HCT116 (cell line): Measurements from ENCODE around the gene CAPN15. TPM values are rescaled to one million over a fixed set of nuclear protein-coding genes. Genes with fewer than 3 reads are reported as not detected.

Experiments used
- ATAC-seq: fragments of 200-7000 bp; cut with Tn5 transposase; 2 replicates; pipeline ENCODE4 v1.9.1; 2020; ENCODE audit warnings: mild to moderate bottlenecking, moderate library complexity
- BruUV-seq: library from RNA; stranded (reverse); fragments of 400-500 nt; replicated peaks from 2 replicates; lab custom pipeline; 2021; lab: Mats Ljungman, UMichigan
- CTCF ChIA-PET: fragments of 300-600 bp; sonication (Branson Sonifier 250); formaldehyde crosslinking; loops from one replicate; lab custom pipeline; 2021; ENCODE audit warnings: antibody characterized with exemption; lab: Charles Lee
- POLR2A ChIA-PET: fragments of 300-600, 350-600 bp; sonication (Branson Sonifier 250); formaldehyde crosslinking; loops from one replicate; lab custom pipeline; 2021; ENCODE audit warnings: antibody characterized with exemption; lab: Charles Lee
- RAD21 ChIA-PET, 2 experiments: fragments of 300-600 bp; sonication (Branson Sonifier 250); formaldehyde crosslinking; loops; one replicate each; lab custom pipeline; 2023; ENCODE audit warnings: low total read pairs in 2 of 2; ENCODE audit not compliant: uncharacterized antibody in 2 of 2, unreplicated experiment in 2 of 2, low non-redundant PET in 1 of 2; lab: Charles Lee
- DNase-seq: peaks from one replicate; pipeline ENCODE4 v3.0.0-alpha.2; 2010; ENCODE audit warnings: low read depth, low spot score
- H2AFZ ChIP-seq: fragments of 200-600 bp; shearing (Covaris generic), sonication (generic); 2 replicates; pipeline ENCODE4 v1.6.1; 2017; ENCODE audit warnings: low read depth, mixed run types, mixed read lengths, antibody characterized with exemption, low read length; ENCODE audit not compliant: poor library complexity, severe bottlenecking
- H3K27ac ChIP-seq: 2 replicates; pipeline ENCODE4 v1.5.1; 2012; ENCODE audit warnings: low read depth, low read length
- H3K27me3 ChIP-seq: fragments of 200-600 bp; sonication (generic); 2 replicates; pipeline ENCODE4 v1.6.1; 2016; ENCODE audit warnings: mixed run types, low read length, mixed read lengths; ENCODE audit not compliant: insufficient read depth
- H3K36me3 ChIP-seq, 2 experiments: fragments of 200-500 bp in 1 of 2; fragments of 200-600 bp in 1 of 2; sonication (Bioruptor generic) in 1 of 2; sonication (generic) in 1 of 2; 2 replicates each; pipeline versions ENCODE4 v1.5.1 to v1.6.1; 2014 to 2016; ENCODE audit warnings: low read length in 2 of 2, inconsistent platforms in 1 of 2, mixed read lengths in 1 of 2, mixed run types in 1 of 2; ENCODE audit not compliant: insufficient read depth in 2 of 2, control insufficient read depth in 1 of 2
- H3K4me1 ChIP-seq, 2 experiments: fragments of 200-600 bp in 1 of 2; sonication (generic) in 1 of 2; 2 replicates each; pipeline versions ENCODE4 v1.5.1 to v1.6.1; 2012 to 2017; ENCODE audit warnings: low read length in 2 of 2, inconsistent platforms in 1 of 2, mild to moderate bottlenecking in 1 of 2, mixed read lengths in 1 of 2, mixed run types in 1 of 2, moderate library complexity in 1 of 2; ENCODE audit not compliant: insufficient read depth in 2 of 2, control insufficient read depth in 1 of 2
- H3K4me2 ChIP-seq: fragments of 200-600 bp; sonication (generic); 2 replicates; pipeline ENCODE4 v1.6.1; 2017; ENCODE audit warnings: mixed run types, low read length, mixed read lengths
- H3K4me3 ChIP-seq, 2 experiments: fragments of 200-600 bp in 1 of 2; sonication (generic) in 1 of 2; replicated peaks in 1 of 2; 2 replicates each; pipeline ENCODE4 v1.5.1; 2011 to 2016; ENCODE audit warnings: low read length in 2 of 2, control low read depth in 1 of 2, low read depth in 1 of 2, mild to moderate bottlenecking in 1 of 2, mixed read lengths in 1 of 2, mixed run types in 1 of 2
- H3K79me2 ChIP-seq: fragments of 200-600 bp; sonication (generic); 2 replicates; pipeline ENCODE4 v1.6.1; 2017; ENCODE audit warnings: mild to moderate bottlenecking, mixed run types, low read length, moderate library complexity, mixed read lengths; ENCODE audit not compliant: insufficient read depth
- H3K9ac ChIP-seq: fragments of 200-600 bp; sonication (generic); 2 replicates; pipeline ENCODE4 v1.6.1; 2016; ENCODE audit warnings: low read length, mixed read lengths
- H3K9me2 ChIP-seq: fragments of 200-600 bp; sonication (generic), shearing (Covaris generic); 2 replicates; pipeline ENCODE4 v1.6.1; 2017; ENCODE audit warnings: mixed run types, mild to moderate bottlenecking, moderate library complexity; ENCODE audit not compliant: insufficient read depth
- H3K9me3 ChIP-seq, 2 experiments: fragments of 200-500 bp in 1 of 2; fragments of 200-600 bp in 1 of 2; sonication (Bioruptor generic) in 1 of 2; sonication (generic) in 1 of 2; 2 replicates each; pipeline ENCODE4 v1.6.1; 2014 to 2017; ENCODE audit warnings: low read length in 2 of 2, mixed read lengths in 2 of 2, inconsistent platforms in 1 of 2, low read depth in 1 of 2, mild to moderate bottlenecking in 1 of 2, mixed run types in 1 of 2, moderate library complexity in 1 of 2; ENCODE audit not compliant: control insufficient read depth in 1 of 2, insufficient read depth in 1 of 2
- H4K20me1 ChIP-seq: fragments of 200-600 bp; sonication (generic), shearing (Covaris generic); 2 replicates; pipeline ENCODE4 v1.6.1; 2017; ENCODE audit warnings: mixed run types, mild to moderate bottlenecking, moderate library complexity; ENCODE audit not compliant: insufficient read depth
- CEBPB ChIP-seq: IDR thresholded peaks from 2 replicates; pipeline ENCODE4 v1.6.1; 2012; ENCODE audit warnings: low read depth
- CTCF ChIP-seq, 3 experiments: fragments of 200-600 bp in 1 of 3; sonication (generic) in 1 of 3; IDR thresholded peaks in 2 of 3; conservative IDR thresholded peaks in 1 of 3; 2 replicates each; pipeline ENCODE4 v1.5.1; 2012 to 2017; ENCODE audit warnings: low read depth in 2 of 3, low read length in 2 of 3, antibody characterized with exemption in 1 of 3, borderline replicate concordance in 1 of 3, control low read depth in 1 of 3, mild to moderate bottlenecking in 1 of 3, mixed read lengths in 1 of 3, mixed run types in 1 of 3, moderate library complexity in 1 of 3; ENCODE audit not compliant: insufficient read depth in 1 of 3
- EGR1 ChIP-seq: IDR thresholded peaks from 2 replicates; pipeline ENCODE4 v1.6.1; 2012; ENCODE audit warnings: low read depth
- ELF1 ChIP-seq: IDR thresholded peaks from 2 replicates; pipeline ENCODE4 v1.6.1; 2012; ENCODE audit warnings: low read depth, borderline replicate concordance
- EZH2 ChIP-seq: fragments of 200-600 bp; sonication (generic); IDR thresholded peaks from 2 replicates; pipeline ENCODE4 v1.6.1; 2017; ENCODE audit warnings: antibody characterized with exemption, mixed run types
- POLR2AphosphoS5 ChIP-seq: IDR thresholded peaks from 2 replicates; pipeline ENCODE4 v1.6.1; 2011; ENCODE audit warnings: mild to moderate bottlenecking, low read depth, low read length, moderate library complexity
- REST ChIP-seq: IDR thresholded peaks from 2 replicates; pipeline ENCODE4 v1.6.1; 2012; ENCODE audit warnings: low read depth
- ZNF274 ChIP-seq: fragments of 200-500 bp; sonication (Bioruptor generic); IDR thresholded peaks from 2 replicates; pipeline ENCODE4 v1.6.1; 2014; ENCODE audit warnings: mild to moderate bottlenecking, low read depth, low read length, inconsistent platforms
- intact Hi-C: fragments of 100-400 bp; cut with micrococcal nuclease; formaldehyde crosslinking; loops from 2 replicates; pipeline ENCODE4 v1.10.0; 2022
- total RNA-seq: library from RNA; stranded (reverse); gene quantifications from one replicate; pipeline ENCODE4 v1.2.1, GENCODE V29; 2021; ENCODE audit not compliant: unreplicated experiment

The CAPN15 gene
- total RNA-seq, 1 experiment from 2014 or later, result 39.0 TPM

- no peak for ATAC-seq
- ChIA-PET RAD21 (no interaction called here), CTCF (no interaction called here), POLR2A (no interaction called here)
- no peaks in the 10 kb centered on the region for H3K79me2 ChIP-seq
- no peak for DNase-seq
- no peak overlapping the region for H2AFZ ChIP-seq
- no peaks in the 10 kb centered on the region; a peak in 1 of 4 replicates for H3K36me3 ChIP-seq
- no peak overlapping the region for H3K9ac ChIP-seq
- no peak for TF ChIP-seq ELF1
- TF ChIP-seq EGR1, result no peak
- TF ChIP-seq EZH2, result no peak
- no peak for TF ChIP-seq CEBPB
- TF ChIP-seq POLR2AphosphoS5, result no peak
- no peak for TF ChIP-seq CTCF (IDR thresholded peaks at IDR 0.05 in 2 of 3, conservative IDR thresholded peaks at IDR 0.05 in 1 of 3; ENCODE audit: borderline replicate concordance in 1 of 3, insufficient read depth in 1 of 3, low read depth in 2 of 3, low read length in 2 of 3)
- no peak for TF ChIP-seq REST
- TF ChIP-seq ZNF274, result no peak
- no peaks in the 10 kb centered on the region for H3K27me3 ChIP-seq
- no peak overlapping the region for H3K4me2 ChIP-seq
- no peak overlapping the region for H3K27ac ChIP-seq
- no peaks in the 10 kb centered on the region for H3K4me1 ChIP-seq
- no peaks in the 10 kb centered on the region for H4K20me1 ChIP-seq
- intact Hi-C loops, result no loop called here
- no peak overlapping the region for H3K4me3 ChIP-seq
- no peaks in the 10 kb centered on the region for H3K9me2 ChIP-seq
- no TSS peak for BruUV-seq
- no peaks in the 10 kb centered on the region for H3K9me3 ChIP-seq
These were observed 44.0 kb upstream of the CAPN15 start for GRCh38 chr16:483341-484075.
